HL-60 (cell line): ENCODE results near the gene PDS5B.

Source experiments
- DNase-seq, 2 experiments: peaks; one replicate each; pipeline ENCODE4 v3.0.0-alpha.2; 2010 to 2020; ENCODE audit warnings: low read depth in 1 of 2, low spot score in 1 of 2
- H3K27ac ChIP-seq: fragments of 250-450 bp; sonication (Bioruptor Pico); replicated peaks from 2 replicates; pipeline ENCODE4 v1.5.1; 2020; ENCODE audit warnings: mild to moderate bottlenecking, moderate library complexity
- H3K27me3 ChIP-seq: fragments of 250-450 bp; sonication (Bioruptor Pico); 2 replicates; pipeline ENCODE4 v1.5.1; 2021; ENCODE audit warnings: mild to moderate bottlenecking, moderate library complexity; ENCODE audit not compliant: insufficient read depth, poor library complexity, severe bottlenecking
- H3K4me3 ChIP-seq: replicated peaks from 2 replicates; pipeline ENCODE4 v1.5.1; 2011; ENCODE audit warnings: mild to moderate bottlenecking, control low read depth, low read length; ENCODE audit not compliant: insufficient read depth
- CTCF ChIP-seq: IDR thresholded peaks from one replicate; pipeline ENCODE4 v1.5.1; 2011; ENCODE audit warnings: low read length, control low read depth, inconsistent platforms; ENCODE audit not compliant: insufficient read depth
- GABPA ChIP-seq: IDR thresholded peaks from 2 replicates; pipeline ENCODE4 v1.6.1; 2012; ENCODE audit warnings: low read depth
- POLR2AphosphoS5 ChIP-seq: IDR thresholded peaks from 2 replicates; pipeline ENCODE4 v1.6.1; 2012; ENCODE audit warnings: low read depth
- REST ChIP-seq: IDR thresholded peaks from 2 replicates; pipeline ENCODE4 v1.6.1; 2012; ENCODE audit warnings: low read depth; ENCODE audit not compliant: insufficient replicate concordance
- SPI1 ChIP-seq: IDR thresholded peaks from 2 replicates; pipeline ENCODE4 v1.6.1; 2012; ENCODE audit warnings: low read depth, mild to moderate bottlenecking, borderline replicate concordance

The PDS5B gene

DNA sequence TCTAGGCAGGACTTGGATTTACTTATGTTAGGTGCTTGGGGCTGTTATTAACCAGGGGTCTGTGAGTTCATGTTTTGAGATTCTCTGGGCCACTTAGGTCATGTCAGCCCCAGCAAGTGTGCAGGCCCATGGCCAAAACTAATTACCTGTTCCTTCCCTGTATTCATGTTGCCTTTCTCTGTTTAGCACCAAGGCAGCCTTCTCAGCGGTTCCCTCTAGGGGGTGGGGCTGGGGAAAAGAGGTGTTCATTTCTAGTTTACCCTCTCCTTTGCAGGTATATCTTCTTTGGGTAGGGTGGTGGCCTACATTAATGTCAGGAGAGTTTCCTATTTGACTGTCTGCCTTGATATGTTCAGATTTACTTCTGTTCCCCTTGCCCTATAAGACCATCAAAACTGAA, 61.7 kb downstream of the PDS5B start:
- no peak overlapping the region for H3K4me3 ChIP-seq

GRCh38 chr13:32650705-32651311, 64.6 kb downstream of the PDS5B start:
- TF ChIP-seq SPI1 (peak; percentile 9; the same call in 1 of the 2 replicates), REST (no peak), GABPA (no peak), CTCF (peak; percentile 74)
- Histone ChIP-seq H3K4me3 (no peak overlapping the region), H3K27ac (no peak overlapping the region), H3K27me3 (no peaks in the 10 kb centered on the region)
- DNase-seq: peak; percentile 43 to 84

More for the DNA sequence above, 61.7 kb downstream of the PDS5B start:
- H3K27me3 ChIP-seq: no peaks in the 10 kb centered on the region
- H3K27ac ChIP-seq: no peak overlapping the region
- DNase-seq: no peak
- TF ChIP-seq POLR2AphosphoS5: no peak
- TF ChIP-seq SPI1: no peak

DNA sequence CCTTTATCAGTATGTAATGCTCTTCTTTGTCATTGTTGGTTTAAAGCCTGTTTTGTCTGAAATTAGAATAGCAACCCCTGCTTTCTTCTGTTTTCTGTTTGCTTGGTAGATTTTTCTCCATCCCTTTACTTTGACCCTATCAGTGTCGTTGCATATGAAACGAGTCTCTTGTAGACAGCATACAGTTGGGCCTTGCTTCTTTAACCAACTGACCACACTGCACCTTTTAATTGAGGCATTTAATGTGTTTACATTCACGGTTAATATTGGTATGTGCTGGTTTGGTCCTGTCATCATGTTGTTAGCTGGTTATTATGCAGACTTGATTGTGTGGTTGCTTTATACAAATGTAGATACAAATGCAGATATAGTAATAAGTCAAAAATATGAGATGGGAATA, 71.1 kb downstream of the PDS5B start:
- TF ChIP-seq POLR2AphosphoS5 (no peak), GABPA (no peak), CTCF (no peak), REST (no peak), SPI1 (no peak)
- H3K4me3 ChIP-seq: no peak overlapping the region
- no peak overlapping the region for H3K27ac ChIP-seq
- no peaks in the 10 kb centered on the region for H3K27me3 ChIP-seq
- no peak for DNase-seq

DNA sequence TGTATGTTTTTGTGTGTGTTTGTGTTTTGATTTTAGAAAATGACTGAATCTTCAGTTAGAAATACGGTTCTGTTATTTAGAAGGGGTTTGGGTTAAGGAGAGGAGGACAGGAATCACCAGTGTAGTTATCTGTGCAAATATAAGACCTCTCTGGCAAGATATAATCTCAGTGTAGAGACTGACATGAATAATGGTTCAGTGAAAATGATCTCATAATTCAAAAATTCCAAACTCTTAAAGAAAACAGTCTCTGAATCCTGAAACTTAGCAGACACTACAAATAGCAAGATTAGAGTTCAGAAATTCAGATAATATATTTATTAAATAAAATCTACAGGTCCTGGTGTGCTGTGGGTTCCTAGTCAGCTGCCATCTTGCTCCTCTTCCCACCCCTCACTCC, 73.5 kb downstream of the PDS5B start:
- no peaks in the 10 kb centered on the region for H3K27me3 ChIP-seq
- TF ChIP-seq POLR2AphosphoS5: no peak
- no peak for TF ChIP-seq GABPA
- no peak for TF ChIP-seq REST
- no peak for TF ChIP-seq SPI1
- no peak for TF ChIP-seq CTCF
- H3K27ac ChIP-seq: no peak overlapping the region
- no peak for DNase-seq
- H3K4me3 ChIP-seq: no peak overlapping the region
